ENCODE measurements around the gene CRABP1. TPM values are rescaled to one million over a fixed set of nuclear protein-coding genes. Genes with fewer than 3 reads are reported as not detected.

The CRABP1 gene
- total and polyA plus RNA-seq, 10 of the 15 experiments (the other 5 are each of a cell fraction or from before 2014, with no cell fraction given) = 0.21 to 0.41 TPM; not detected in 8

DNA sequence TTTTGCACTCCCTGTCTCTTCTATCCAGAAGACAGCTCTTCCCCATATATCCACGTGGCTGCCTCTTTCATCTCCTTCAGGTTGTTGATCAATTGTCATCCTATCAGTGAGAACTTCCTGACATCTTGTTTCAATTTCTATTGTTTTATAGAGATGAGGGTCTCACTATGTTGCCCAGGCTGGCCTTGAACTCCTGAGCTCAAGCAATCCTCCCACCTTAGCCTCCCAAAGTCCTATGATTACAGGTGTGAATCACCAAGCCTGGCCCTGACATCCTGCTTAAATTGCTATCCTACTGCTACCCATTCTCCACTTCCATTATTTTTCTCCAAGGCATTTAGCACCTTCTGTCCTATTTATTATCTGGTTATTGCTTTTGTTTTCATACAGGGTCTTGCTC is 53.0 kb downstream of the CRABP1 start (continued):
- TF ChIP-seq, protein P1, sequence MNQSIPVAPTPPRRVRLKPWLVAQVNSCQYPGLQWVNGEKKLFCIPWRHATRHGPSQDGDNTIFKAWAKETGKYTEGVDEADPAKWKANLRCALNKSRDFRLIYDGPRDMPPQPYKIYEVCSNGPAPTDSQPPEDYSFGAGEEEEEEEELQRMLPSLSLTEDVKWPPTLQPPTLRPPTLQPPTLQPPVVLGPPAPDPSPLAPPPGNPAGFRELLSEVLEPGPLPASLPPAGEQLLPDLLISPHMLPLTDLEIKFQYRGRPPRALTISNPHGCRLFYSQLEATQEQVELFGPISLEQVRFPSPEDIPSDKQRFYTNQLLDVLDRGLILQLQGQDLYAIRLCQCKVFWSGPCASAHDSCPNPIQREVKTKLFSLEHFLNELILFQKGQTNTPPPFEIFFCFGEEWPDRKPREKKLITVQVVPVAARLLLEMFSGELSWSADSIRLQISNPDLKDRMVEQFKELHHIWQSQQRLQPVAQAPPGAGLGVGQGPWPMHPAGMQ (IDR thresholded peaks at IDR 0.05; ENCODE audit: borderline replicate concordance) = no peak
- TF ChIP-seq HDAC2 (IDR thresholded peaks at IDR 0.05) = no peak

DNA sequence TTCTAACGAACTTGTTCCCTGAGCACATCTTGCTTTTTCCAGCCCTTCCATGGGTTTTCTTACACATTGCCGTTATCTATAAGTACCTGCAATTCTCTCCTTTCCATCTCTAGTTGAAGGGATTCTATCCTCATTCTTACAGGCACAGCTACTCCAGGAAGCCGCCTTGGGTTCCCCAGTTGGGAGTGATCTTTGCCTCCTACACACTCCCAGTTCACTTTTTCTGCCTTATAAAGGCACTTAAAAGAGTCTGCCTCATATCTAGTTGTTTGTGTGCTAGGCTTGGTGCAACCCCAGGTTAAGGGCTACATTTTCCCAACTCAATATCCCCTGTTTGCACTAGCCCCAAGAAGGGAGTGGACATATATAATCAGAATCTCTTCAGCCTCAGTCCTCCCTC is 53.9 kb downstream of the CRABP1 start:
- DNase-seq (ENCODE audit: low read depth, low spot score) (no peak), FAIRE-seq (no peak), ATAC-seq (no peak)
- Histone ChIP-seq H3K9me3 (replicated peaks; ENCODE audit: control insufficient read depth, insufficient read depth, low read length) (no peaks in the 10 kb centered on the region), H2AFZ (ENCODE audit: control insufficient read depth, low read depth, low read length) (no peak overlapping the region), H3K36me3 (ENCODE audit: control insufficient read depth in 2 of 2, insufficient read depth in 2 of 2, low read length in 1 of 2) (no peaks in the 10 kb centered on the region), H3K4me1 (ENCODE audit: control insufficient read depth, insufficient read depth, low read length) (no peaks in the 10 kb centered on the region), H3K9ac (ENCODE audit: control insufficient read depth, insufficient read depth, low read length) (no peak overlapping the region), H3K27ac (ENCODE audit: control insufficient read depth, insufficient read depth) (no peak overlapping the region), H3K4me3 (no peak overlapping the region), H3K79me2 (ENCODE audit: control insufficient read depth, insufficient read depth, low read length) (no peaks in the 10 kb centered on the region), H4K20me1 (ENCODE audit: control insufficient read depth, insufficient read depth) (no peaks in the 10 kb centered on the region), H3K4me2 (ENCODE audit: control insufficient read depth, insufficient read depth) (no peak overlapping the region), H3K27me3 (replicated peaks in 1 of 2; ENCODE audit: control insufficient read depth in 2 of 2, insufficient read depth in 2 of 2, low read length in 1 of 2) (no peaks in the 10 kb centered on the region; a peak in 1 of 4 replicates)
- 16% methylated on average over 3 of the region's 3 CpGs for WGBS (ENCODE audit: insufficient coverage, insufficient replicate concordance, low lambda C conversion rate, missing lambda C conversion rate)
- ChIA-PET RAD21 (ENCODE audit: unreplicated experiment) (interaction anchor here (0.6 kb wide), 1 partner anchor 94 kb away, joined by 3 read pairs; no protein-coding TSS in a partner anchor), CTCF (no interaction called here), SMC1A (ENCODE audit: uncharacterized antibody, unreplicated experiment) (interaction anchor here (0.6 to 0.8 kb wide), 3 partner anchors 13 to 842 kb away, joined by 3 read pairs; no protein-coding TSS in a partner anchor), POLR2A (no interaction called here)
- no TSS peak for BruUV-seq (replicated peaks)
- in situ Hi-C loops (cut with MboI) (no loop called here), intact Hi-C loops (cut with micrococcal nuclease; ENCODE audit: unreplicated experiment) (no loop called here)
- no peak for TF ChIP-seq RBBP5 (conservative IDR thresholded peaks at IDR 0.05)
- TF ChIP-seq MEF2A (IDR thresholded peaks at IDR 0.05; ENCODE audit: insufficient read depth, low read depth, low read length) = no peak
- no peak for TF ChIP-seq POLR2AphosphoS2 (IDR thresholded peaks at IDR 0.05; ENCODE audit: low read depth, low read length)
- no peak for TF ChIP-seq NFXL1 (IDR thresholded peaks at IDR 0.05; ENCODE audit: borderline replicate concordance)
- TF ChIP-seq SPI1 (IDR thresholded peaks at IDR 0.05; ENCODE audit: borderline replicate concordance, insufficient read depth, low read depth, low read length) = peak; percentile 41; the same call in 1 of the 2 replicates

All from GM12878 (cell line).